Keratinocyte (primary cell): ENCODE data around the gene HBZ. TPM values are rescaled to one million over a fixed set of nuclear protein-coding genes. Genes with fewer than 3 reads are reported as not detected.

Experiments used
- DNase-seq: peaks from one replicate; pipeline ENCODE4 v3.0.0-alpha.2; 2011; ENCODE audit warnings: low read depth, missing footprints, low spot score
- FAIRE-seq: peaks from 2 replicates; lab custom pipeline; 2011; peaks lifted over from hg19 to GRCh38; lab: Jason Lieb, UNC
- H2AFZ ChIP-seq: 2 replicates; pipeline ENCODE4 v1.6.0; 2012; ENCODE audit warnings: low read length, control low read depth, inconsistent platforms; ENCODE audit not compliant: control insufficient read depth
- H3K27ac ChIP-seq: 2 replicates; pipeline ENCODE4 v1.5.1; 2011; ENCODE audit warnings: low read length; ENCODE audit not compliant: control insufficient read depth, insufficient read depth
- H3K27me3 ChIP-seq: 3 replicates; pipeline ENCODE4 v1.6.0; 2011; ENCODE audit warnings: low read length; ENCODE audit not compliant: control insufficient read depth, insufficient read depth; ENCODE audit errors: extremely low read depth
- H3K36me3 ChIP-seq, 2 experiments: 2 replicates in 1 of 2; 3 replicates in 1 of 2; pipeline ENCODE4 v1.5.1; 2011; ENCODE audit warnings: low read length in 2 of 2, mild to moderate bottlenecking in 1 of 2; ENCODE audit not compliant: control insufficient read depth in 2 of 2, insufficient read depth in 2 of 2; ENCODE audit errors: extremely low read depth in 1 of 2
- H3K4me1 ChIP-seq: 3 replicates; pipeline ENCODE4 v1.5.1; 2011; ENCODE audit warnings: low read length; ENCODE audit not compliant: control insufficient read depth, insufficient read depth; ENCODE audit errors: extremely low read depth
- H3K4me2 ChIP-seq: 3 replicates; pipeline ENCODE4 v1.6.0; 2011; ENCODE audit warnings: low read depth, low read length; ENCODE audit not compliant: control insufficient read depth, insufficient read depth; ENCODE audit errors: extremely low read depth
- H3K4me3 ChIP-seq, 3 experiments: fragments of 200-600 bp in 1 of 3; sonication (generic) in 1 of 3; 2 replicates in 2 of 3; 3 replicates in 1 of 3; pipeline ENCODE4 v1.5.1; 2011 to 2016; ENCODE audit warnings: low read length in 3 of 3, mild to moderate bottlenecking in 3 of 3, control low read depth in 2 of 3, inconsistent platforms in 1 of 3, low read depth in 1 of 3, mixed read lengths in 1 of 3, mixed run types in 1 of 3, moderate library complexity in 1 of 3; ENCODE audit not compliant: control insufficient read depth in 2 of 3, insufficient read depth in 2 of 3; ENCODE audit errors: extremely low read depth in 1 of 3
- H3K79me2 ChIP-seq: 2 replicates; pipeline ENCODE4 v1.6.0; 2012; ENCODE audit warnings: low read length; ENCODE audit not compliant: control insufficient read depth, insufficient read depth
- H3K9ac ChIP-seq: 3 replicates; pipeline ENCODE4 v1.6.0; 2011; ENCODE audit warnings: low read length; ENCODE audit not compliant: control insufficient read depth, insufficient read depth; ENCODE audit errors: extremely low read depth
- H3K9me1 ChIP-seq: 3 replicates; pipeline ENCODE4 v1.6.0; 2011; ENCODE audit warnings: low read length; ENCODE audit not compliant: control insufficient read depth, insufficient read depth; ENCODE audit errors: extremely low read depth
- H3K9me3 ChIP-seq: 2 replicates; pipeline ENCODE4 v1.5.1; 2012; ENCODE audit warnings: low read depth, low read length; ENCODE audit not compliant: control insufficient read depth
- H4K20me1 ChIP-seq: 3 replicates; pipeline ENCODE4 v1.6.0; 2011; ENCODE audit warnings: low read length; ENCODE audit not compliant: control insufficient read depth, insufficient read depth; ENCODE audit errors: extremely low read depth
- EZH2 ChIP-seq: IDR thresholded peaks from one replicate; pipeline ENCODE4 v1.6.1; 2012; ENCODE audit warnings: inconsistent platforms, mild to moderate bottlenecking, low read length, moderate library complexity
- dilution Hi-C: fragments of 300-500 bp; cut with MboI; formaldehyde crosslinking; loops from one replicate; pipeline ENCODE4 v1.7.0; 2020; ENCODE audit warnings: low sequenced_read_pairs; ENCODE audit not compliant: extremely low pct_ligation_motif_present
- polyA plus RNA-seq, 5 experiments: library from polyadenylated mRNA; depleted of rRNA in 3 of 5; stranded (reverse) in 3 of 5; stranded (forward) in 1 of 5; unstranded in 1 of 5; fragments of >200 nt; gene quantifications; 1 replicate in 1 of 5; 2 replicates in 3 of 5; 3 replicates in 1 of 5; pipeline versions ENCODE4 v1.2.1 to v1.2.3, GENCODE V29; 2011 to 2012; ENCODE audit warnings: missing spikeins in 2 of 5, low read depth in 1 of 5, low replicate concordance in 1 of 5
- TF ChIP-seq, protein P1 (sequence below), 3 experiments: IDR thresholded peaks in 1 of 3; conservative IDR thresholded peaks in 1 of 3; optimal IDR thresholded peaks in 1 of 3; 2 replicates in 2 of 3; 3 replicates in 1 of 3; pipeline versions ENCODE3 to v1.5.1; 2011; ENCODE audit warnings: low read length in 3 of 3, mild to moderate bottlenecking in 3 of 3, moderate library complexity in 2 of 3, control low read depth in 1 of 3, inconsistent platforms in 1 of 3; ENCODE audit not compliant: insufficient read depth in 2 of 3; ENCODE audit errors: extremely low read depth in 1 of 3

Gene HBZ
- polyA plus RNA-seq, 1 donor (not counting 4 experiments of a cell fraction or from before 2014, with no cell fraction given), result not detected

DNA sequence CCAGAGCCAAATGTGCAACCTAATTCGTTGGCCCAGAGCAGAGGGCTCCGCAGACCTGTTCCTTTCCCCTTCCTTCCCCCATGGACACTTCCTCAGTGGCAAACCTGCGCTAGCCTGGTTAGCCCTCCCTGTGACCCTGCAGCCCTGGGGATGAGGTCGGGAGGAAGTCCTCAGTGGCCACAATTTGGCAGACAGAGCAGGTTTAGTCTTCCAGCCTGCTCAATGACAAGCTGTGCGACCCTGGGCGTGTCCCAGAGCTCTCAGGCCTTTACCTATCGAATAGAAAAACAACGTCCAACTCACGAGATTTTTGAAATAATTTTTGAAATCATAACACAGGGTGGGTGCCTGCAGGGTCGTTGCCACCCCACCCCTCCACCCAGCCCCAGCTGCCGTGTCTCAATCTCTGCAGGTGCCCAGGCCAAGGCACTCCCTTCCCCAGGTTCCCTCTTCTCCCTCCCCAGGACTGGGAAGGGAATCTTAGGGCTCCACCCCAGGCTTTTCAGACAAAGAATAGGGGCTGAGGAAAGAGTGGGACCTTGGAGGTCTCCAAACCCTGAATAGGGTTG is 14.8 kb downstream of the HBZ start:
- H3K79me2 ChIP-seq, result no peaks in the 10 kb centered on the region
- no peak overlapping the region for H3K27ac ChIP-seq
- TF ChIP-seq EZH2, result peak; percentile 6
- TF ChIP-seq, protein P1, sequence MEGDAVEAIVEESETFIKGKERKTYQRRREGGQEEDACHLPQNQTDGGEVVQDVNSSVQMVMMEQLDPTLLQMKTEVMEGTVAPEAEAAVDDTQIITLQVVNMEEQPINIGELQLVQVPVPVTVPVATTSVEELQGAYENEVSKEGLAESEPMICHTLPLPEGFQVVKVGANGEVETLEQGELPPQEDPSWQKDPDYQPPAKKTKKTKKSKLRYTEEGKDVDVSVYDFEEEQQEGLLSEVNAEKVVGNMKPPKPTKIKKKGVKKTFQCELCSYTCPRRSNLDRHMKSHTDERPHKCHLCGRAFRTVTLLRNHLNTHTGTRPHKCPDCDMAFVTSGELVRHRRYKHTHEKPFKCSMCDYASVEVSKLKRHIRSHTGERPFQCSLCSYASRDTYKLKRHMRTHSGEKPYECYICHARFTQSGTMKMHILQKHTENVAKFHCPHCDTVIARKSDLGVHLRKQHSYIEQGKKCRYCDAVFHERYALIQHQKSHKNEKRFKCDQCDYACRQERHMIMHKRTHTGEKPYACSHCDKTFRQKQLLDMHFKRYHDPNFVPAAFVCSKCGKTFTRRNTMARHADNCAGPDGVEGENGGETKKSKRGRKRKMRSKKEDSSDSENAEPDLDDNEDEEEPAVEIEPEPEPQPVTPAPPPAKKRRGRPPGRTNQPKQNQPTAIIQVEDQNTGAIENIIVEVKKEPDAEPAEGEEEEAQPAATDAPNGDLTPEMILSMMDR (optimal IDR thresholded peaks at IDR 0.05 in 1 of 3, IDR thresholded peaks at IDR 0.05 in 1 of 3, conservative IDR thresholded peaks at IDR 0.05 in 1 of 3; ENCODE audit: extremely low read depth in 1 of 3, insufficient read depth in 2 of 3, low read length in 3 of 3), result no peak
- DNase-seq, result no peak
- peaks cover 51% of the 10 kb centered on the region for H3K27me3 ChIP-seq
- no peaks in the 10 kb centered on the region for H3K9me3 ChIP-seq
- H2AFZ ChIP-seq, result no peak overlapping the region
- H3K9ac ChIP-seq, result no peak overlapping the region
- H3K9me1 ChIP-seq, result no peaks in the 10 kb centered on the region
- no peak for FAIRE-seq
- no peak overlapping the region for H3K4me3 ChIP-seq
- dilution Hi-C loops, result no loop called here
- no peak overlapping the region for H3K4me2 ChIP-seq
- H4K20me1 ChIP-seq, result peaks cover 4% of the 10 kb centered on the region
- H3K36me3 ChIP-seq, result no peaks in the 10 kb centered on the region
- H3K4me1 ChIP-seq, result peaks cover 7% of the 10 kb centered on the region

DNA sequence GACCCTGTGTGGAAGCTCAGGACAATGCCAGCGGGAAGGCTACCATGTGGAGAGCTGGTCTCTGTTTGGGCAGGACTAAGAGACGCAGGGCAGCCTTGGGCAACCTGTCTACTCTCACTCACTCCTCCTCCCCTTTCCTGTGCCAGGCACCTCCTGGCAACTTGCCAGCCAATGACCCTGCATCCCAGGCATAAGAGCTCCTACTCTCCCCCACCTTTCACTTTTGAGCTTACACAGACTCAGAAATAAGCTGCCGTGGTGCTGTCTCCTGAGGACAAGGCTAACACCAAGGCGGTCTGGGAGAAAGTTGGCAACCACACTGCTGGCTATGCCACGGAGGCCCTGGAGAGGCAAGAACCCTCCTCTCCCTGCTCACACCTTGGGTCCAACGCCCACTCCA is 16.0 kb downstream of the HBZ start:
- FAIRE-seq (no peak), DNase-seq (no peak)
- Histone ChIP-seq H3K4me3 (no peak overlapping the region), H3K27me3 (peaks cover 53% of the 10 kb centered on the region), H3K79me2 (no peaks in the 10 kb centered on the region), H3K4me1 (peaks cover 7% of the 10 kb centered on the region), H4K20me1 (peaks cover 4% of the 10 kb centered on the region), H3K27ac (no peak overlapping the region), H3K9me3 (no peaks in the 10 kb centered on the region), H2AFZ (no peak overlapping the region), H3K36me3 (no peaks in the 10 kb centered on the region), H3K9me1 (no peaks in the 10 kb centered on the region), H3K9ac (no peak overlapping the region), H3K4me2 (no peak overlapping the region)
- dilution Hi-C loops, result no loop called here
- TF ChIP-seq, protein P1 (optimal IDR thresholded peaks at IDR 0.05 in 1 of 3, IDR thresholded peaks at IDR 0.05 in 1 of 3, conservative IDR thresholded peaks at IDR 0.05 in 1 of 3; ENCODE audit: extremely low read depth in 1 of 3, insufficient read depth in 2 of 3, low read length in 3 of 3), result no peak
- TF ChIP-seq EZH2, result no peak
